ENCODE measurements around the gene KCNMA1. TPM values are rescaled to one million over a fixed set of nuclear protein-coding genes. Genes with fewer than 3 reads are reported as not detected.

Gene KCNMA1
- total and polyA plus RNA-seq, 10 of the 15 experiments (the other 5 are each of a cell fraction or from before 2014, with no cell fraction given) = 8.5 to 77.0 (median 21.3) TPM

DNA sequence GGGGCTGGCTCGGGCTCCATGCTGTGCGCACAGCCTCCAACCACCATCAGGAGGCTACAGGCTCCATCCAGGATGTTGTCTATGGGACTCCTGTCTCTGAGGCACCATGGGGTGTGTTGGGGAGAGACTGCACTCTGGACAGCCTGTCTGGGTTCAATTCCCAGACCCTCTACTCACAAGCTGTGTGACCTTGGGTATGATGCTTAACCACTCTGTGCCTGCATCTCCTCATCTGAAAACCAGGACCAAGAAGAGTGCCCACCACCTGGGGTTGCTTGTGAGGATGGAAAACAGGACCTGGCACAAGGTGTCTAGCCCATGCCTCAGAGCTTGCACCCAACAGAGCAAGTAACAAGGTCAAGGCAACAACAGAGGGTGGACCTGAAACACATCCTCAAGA is 109.8 kb downstream of the KCNMA1 start:
- BruUV-seq (replicated peaks) = no TSS peak
- SMC1A ChIA-PET (ENCODE audit: uncharacterized antibody, unreplicated experiment) = interaction anchor here (0.6 to 1.1 kb wide), 3 partner anchors 12 to 297 kb away, joined by 3 read pairs; no protein-coding TSS in a partner anchor
- FAIRE-seq (no peak), ATAC-seq (no peak), DNase-seq (ENCODE audit: low read depth, low spot score) (no peak)
- intact Hi-C loops (cut with micrococcal nuclease; ENCODE audit: unreplicated experiment) = no loop called here
- Histone ChIP-seq H3K27me3 (replicated peaks in 1 of 2; ENCODE audit: control insufficient read depth in 2 of 2, insufficient read depth in 2 of 2, low read length in 1 of 2) (no peaks in the 10 kb centered on the region; a peak in 1 of 4 replicates), H3K9me3 (replicated peaks; ENCODE audit: control insufficient read depth, insufficient read depth, low read length) (no peaks in the 10 kb centered on the region), H3K9ac (ENCODE audit: control insufficient read depth, insufficient read depth, low read length) (no peak overlapping the region), H3K27ac (ENCODE audit: control insufficient read depth, insufficient read depth) (no peak overlapping the region), H2AFZ (ENCODE audit: control insufficient read depth, low read depth, low read length) (no peak overlapping the region), H3K79me2 (ENCODE audit: control insufficient read depth, insufficient read depth, low read length) (no peaks in the 10 kb centered on the region), H3K36me3 (ENCODE audit: control insufficient read depth in 2 of 2, insufficient read depth in 2 of 2, low read length in 1 of 2) (no peaks in the 10 kb centered on the region), H3K4me2 (ENCODE audit: control insufficient read depth, insufficient read depth) (no peak overlapping the region), H4K20me1 (ENCODE audit: control insufficient read depth, insufficient read depth) (no peaks in the 10 kb centered on the region), H3K4me3 (no peak overlapping the region), H3K4me1 (ENCODE audit: control insufficient read depth, insufficient read depth, low read length) (no peaks in the 10 kb centered on the region)
- in situ Hi-C loops (cut with MboI) = no loop called here
- RAD21 ChIA-PET (ENCODE audit: unreplicated experiment) = interaction anchor here (1.6 kb wide), 1 partner anchor 113 kb away, joined by 3 read pairs; no protein-coding TSS in a partner anchor
- CTCF ChIA-PET = interaction anchor here (0.5 to 1.2 kb wide), 3 partner anchors 13 to 115 kb away, joined by 3 read pairs; no protein-coding TSS in a partner anchor
- POLR2A ChIA-PET = no interaction called here
- TF ChIP-seq CBX3 (IDR thresholded peaks at IDR 0.05; ENCODE audit: borderline replicate concordance, low read depth) = no peak
- no peak for TF ChIP-seq LARP7 (IDR thresholded peaks at IDR 0.05)
- no peak for TF ChIP-seq NFYB (IDR thresholded peaks at IDR 0.05; ENCODE audit: insufficient read depth, low read depth, low read length)
- TF ChIP-seq EGR1 (IDR thresholded peaks at IDR 0.05; ENCODE audit: borderline replicate concordance in 1 of 2, low read depth in 2 of 2, low read length in 2 of 2) = no peak
- TF ChIP-seq ZZZ3 (IDR thresholded peaks at IDR 0.05; ENCODE audit: control insufficient read depth, insufficient read length, low read depth) = no peak
- no peak for TF ChIP-seq ZNF217 (IDR thresholded peaks at IDR 0.05)
- TF ChIP-seq, protein P1, sequence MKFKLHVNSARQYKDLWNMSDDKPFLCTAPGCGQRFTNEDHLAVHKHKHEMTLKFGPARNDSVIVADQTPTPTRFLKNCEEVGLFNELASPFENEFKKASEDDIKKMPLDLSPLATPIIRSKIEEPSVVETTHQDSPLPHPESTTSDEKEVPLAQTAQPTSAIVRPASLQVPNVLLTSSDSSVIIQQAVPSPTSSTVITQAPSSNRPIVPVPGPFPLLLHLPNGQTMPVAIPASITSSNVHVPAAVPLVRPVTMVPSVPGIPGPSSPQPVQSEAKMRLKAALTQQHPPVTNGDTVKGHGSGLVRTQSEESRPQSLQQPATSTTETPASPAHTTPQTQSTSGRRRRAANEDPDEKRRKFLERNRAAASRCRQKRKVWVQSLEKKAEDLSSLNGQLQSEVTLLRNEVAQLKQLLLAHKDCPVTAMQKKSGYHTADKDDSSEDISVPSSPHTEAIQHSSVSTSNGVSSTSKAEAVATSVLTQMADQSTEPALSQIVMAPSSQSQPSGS (IDR thresholded peaks at IDR 0.05; ENCODE audit: low read length) = no peak
- no peak for TF ChIP-seq JUND (IDR thresholded peaks at IDR 0.05; ENCODE audit: low read depth, low read length)
- TF ChIP-seq, protein P2, sequence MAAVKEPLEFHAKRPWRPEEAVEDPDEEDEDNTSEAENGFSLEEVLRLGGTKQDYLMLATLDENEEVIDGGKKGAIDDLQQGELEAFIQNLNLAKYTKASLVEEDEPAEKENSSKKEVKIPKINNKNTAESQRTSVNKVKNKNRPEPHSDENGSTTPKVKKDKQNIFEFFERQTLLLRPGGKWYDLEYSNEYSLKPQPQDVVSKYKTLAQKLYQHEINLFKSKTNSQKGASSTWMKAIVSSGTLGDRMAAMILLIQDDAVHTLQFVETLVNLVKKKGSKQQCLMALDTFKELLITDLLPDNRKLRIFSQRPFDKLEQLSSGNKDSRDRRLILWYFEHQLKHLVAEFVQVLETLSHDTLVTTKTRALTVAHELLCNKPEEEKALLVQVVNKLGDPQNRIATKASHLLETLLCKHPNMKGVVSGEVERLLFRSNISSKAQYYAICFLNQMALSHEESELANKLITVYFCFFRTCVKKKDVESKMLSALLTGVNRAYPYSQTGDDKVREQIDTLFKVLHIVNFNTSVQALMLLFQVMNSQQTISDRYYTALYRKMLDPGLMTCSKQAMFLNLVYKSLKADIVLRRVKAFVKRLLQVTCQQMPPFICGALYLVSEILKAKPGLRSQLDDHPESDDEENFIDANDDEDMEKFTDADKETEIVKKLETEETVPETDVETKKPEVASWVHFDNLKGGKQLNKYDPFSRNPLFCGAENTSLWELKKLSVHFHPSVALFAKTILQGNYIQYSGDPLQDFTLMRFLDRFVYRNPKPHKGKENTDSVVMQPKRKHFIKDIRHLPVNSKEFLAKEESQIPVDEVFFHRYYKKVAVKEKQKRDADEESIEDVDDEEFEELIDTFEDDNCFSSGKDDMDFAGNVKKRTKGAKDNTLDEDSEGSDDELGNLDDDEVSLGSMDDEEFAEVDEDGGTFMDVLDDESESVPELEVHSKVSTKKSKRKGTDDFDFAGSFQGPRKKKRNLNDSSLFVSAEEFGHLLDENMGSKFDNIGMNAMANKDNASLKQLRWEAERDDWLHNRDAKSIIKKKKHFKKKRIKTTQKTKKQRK (IDR thresholded peaks at IDR 0.05; ENCODE audit: low read depth, low read length) = no peak
- no peak for TF ChIP-seq RAD21 (IDR thresholded peaks at IDR 0.05; ENCODE audit: insufficient read depth, low read depth, low read length)
- no peak for TF ChIP-seq BACH1 (IDR thresholded peaks at IDR 0.05; ENCODE audit: borderline replicate concordance)
- no peak for TF ChIP-seq SMAD5 (IDR thresholded peaks at IDR 0.05; ENCODE audit: low read depth)
- TF ChIP-seq SP1 (IDR thresholded peaks at IDR 0.05; ENCODE audit: low read depth, low read length) = no peak
- no peak for TF ChIP-seq NFYA (IDR thresholded peaks at IDR 0.05; ENCODE audit: borderline replicate concordance, low read depth, low read length)
- no peak for TF ChIP-seq TARDBP (IDR thresholded peaks at IDR 0.05; ENCODE audit: borderline replicate concordance)
- no peak for TF ChIP-seq RFX5 (IDR thresholded peaks at IDR 0.05; ENCODE audit: low read depth, low read length)
- TF ChIP-seq, protein P3, sequence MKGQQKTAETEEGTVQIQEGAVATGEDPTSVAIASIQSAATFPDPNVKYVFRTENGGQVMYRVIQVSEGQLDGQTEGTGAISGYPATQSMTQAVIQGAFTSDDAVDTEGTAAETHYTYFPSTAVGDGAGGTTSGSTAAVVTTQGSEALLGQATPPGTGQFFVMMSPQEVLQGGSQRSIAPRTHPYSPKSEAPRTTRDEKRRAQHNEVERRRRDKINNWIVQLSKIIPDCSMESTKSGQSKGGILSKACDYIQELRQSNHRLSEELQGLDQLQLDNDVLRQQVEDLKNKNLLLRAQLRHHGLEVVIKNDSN (IDR thresholded peaks at IDR 0.05; ENCODE audit: borderline replicate concordance, extremely low read length, insufficient read depth, low read depth, low read length) = no peak
- no peak for TF ChIP-seq RELA (IDR thresholded peaks at IDR 0.05; ENCODE audit: borderline replicate concordance, partially characterized antibody)
- TF ChIP-seq SREBF2 (IDR thresholded peaks at IDR 0.05; ENCODE audit: low read length) = no peak
- TF ChIP-seq ZSCAN29 (IDR thresholded peaks at IDR 0.05) = no peak
- 55% methylated on average over 2 of the region's 2 CpGs for WGBS (ENCODE audit: insufficient coverage, insufficient replicate concordance, low lambda C conversion rate, missing lambda C conversion rate)
